HG03457 (cell line): Measurements from ENCODE around the gene TFDP1.

Experiments used
- ATAC-seq: cut with Tn5 transposase; IDR thresholded peaks from one replicate; pipeline ENCODE4 v1.9.1; 2021; ENCODE audit warnings: moderate number of reproducible peaks; ENCODE audit not compliant: unreplicated experiment

TFDP1 gene

DNA sequence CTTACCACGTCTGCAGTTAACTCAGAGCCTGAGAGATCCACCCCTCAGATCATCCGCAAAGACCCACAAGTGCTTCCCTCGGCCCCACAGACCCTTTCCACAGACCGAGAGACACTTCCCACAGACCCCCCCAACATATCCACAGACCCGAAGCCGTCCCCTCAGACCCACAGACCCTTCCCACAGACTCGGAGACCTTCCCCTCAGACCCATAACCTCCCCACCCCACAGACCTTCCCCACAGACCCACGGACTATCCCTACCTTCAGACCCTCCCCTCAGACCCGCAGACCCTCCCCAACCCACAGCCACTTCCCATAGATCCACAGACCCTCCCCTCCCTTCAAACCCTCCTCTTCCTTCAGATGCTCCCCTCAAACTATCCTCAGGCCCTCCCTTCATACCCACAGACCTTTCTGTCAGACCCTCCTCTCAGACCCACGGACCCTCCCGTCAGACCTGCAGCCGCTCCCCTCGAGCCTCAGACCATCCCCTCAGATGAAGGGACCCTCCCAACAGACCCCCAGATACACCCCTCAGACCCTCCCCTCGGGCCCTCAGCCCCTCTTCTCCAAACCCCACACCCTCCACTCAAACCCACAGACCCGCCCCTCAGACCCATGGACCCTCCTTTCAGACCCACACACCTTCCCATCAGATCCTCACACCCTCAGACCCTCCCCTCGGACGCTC, 20.1 kb upstream of the TFDP1 start:
- ATAC-seq: no peak

GRCh38 chr13:113565526-113566226, 18.9 kb upstream of the TFDP1 start:
- ATAC-seq: no peak

- ATAC-seq: no peak
Observed at GRCh38 chr13:113566227-113566561, 18.4 kb upstream of the TFDP1 start.

- no peak for ATAC-seq
Observed at GRCh38 chr13:113567681-113568080, 16.9 kb upstream of the TFDP1 start.

- ATAC-seq: no peak
Observed at GRCh38 chr13:113573065-113573464, 11.5 kb upstream of the TFDP1 start.

GRCh38 chr13:113576597-113576996, 8.0 kb upstream of the TFDP1 start:
- no peak for ATAC-seq

DNA sequence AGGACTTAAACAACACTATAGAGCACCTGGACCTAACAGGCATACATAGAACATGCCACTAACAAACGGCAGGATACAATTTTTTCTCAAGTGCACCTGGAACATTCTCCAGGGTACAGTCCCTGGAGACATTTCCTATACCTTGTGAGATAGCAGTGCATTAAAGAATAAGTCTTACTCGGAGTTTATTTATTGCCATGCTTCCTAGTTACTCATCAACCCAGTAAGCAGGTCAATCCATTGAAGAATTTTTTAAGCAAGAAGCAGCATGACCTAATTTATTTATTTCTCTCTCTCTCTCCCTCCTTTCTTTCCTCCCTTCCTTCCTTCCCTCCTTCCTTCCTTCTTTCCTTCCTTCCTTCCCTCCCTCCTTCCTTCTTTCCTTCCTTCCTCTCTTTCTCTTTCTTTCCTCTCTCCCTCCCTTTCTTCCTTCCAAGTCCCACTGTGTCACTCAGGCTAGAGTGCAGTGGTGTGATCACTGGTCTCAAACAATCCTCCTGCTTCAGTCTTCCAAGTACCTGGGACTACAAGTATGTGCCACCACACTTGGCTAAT, 6.6 kb upstream of the TFDP1 start:
- no peak for ATAC-seq

DNA sequence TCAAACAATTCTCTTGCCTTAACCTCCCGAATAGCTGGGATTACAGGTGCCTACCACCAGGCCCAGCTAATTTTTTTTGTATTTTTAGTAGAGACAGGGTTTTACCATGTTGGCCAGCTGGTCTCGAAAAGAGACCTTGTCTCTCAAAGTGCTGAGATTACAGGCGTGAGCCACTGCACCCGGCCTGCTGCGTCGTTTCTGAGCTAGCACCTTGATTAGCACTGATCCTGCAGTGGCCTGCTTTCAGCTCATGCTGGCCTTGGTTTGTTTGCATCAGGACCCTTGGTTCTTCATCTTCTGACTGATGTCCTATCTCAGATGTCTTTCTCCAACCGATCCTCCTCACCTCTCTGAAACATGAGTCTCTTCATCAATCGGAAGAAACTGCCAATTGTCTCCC, 4.9 kb upstream of the TFDP1 start:
- ATAC-seq: no peak

- no peak for ATAC-seq
Observed at GRCh38 chr13:113581871-113582270, 2.7 kb upstream of the TFDP1 start.

GRCh38 chr13:113582841-113583631, 1.5 kb upstream of the TFDP1 start:
- ATAC-seq: no peak

GRCh38 chr13:113584870-113585671, 518 bp downstream of the TFDP1 start:
- ATAC-seq: peak; percentile 36

DNA sequence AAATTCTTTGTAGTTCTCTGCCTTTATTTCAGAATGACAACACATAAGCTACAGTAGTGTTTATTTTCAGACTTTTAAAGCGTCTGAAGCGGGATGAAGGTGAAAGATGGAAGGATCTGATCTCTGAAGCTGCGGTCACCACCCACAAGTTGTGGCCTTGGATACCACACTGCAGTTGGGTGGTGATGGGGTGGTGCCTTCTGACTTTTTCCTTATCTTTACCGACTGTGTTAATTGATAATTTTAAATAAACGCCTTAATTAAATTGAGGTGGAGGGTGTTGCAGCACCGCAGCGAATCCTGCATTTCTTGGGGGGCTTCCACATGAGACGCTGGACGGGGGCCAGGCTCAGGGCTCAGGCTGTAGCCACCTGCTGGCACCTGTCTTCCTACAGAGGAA, 1.3 kb downstream of the TFDP1 start:
- no peak for ATAC-seq

- ATAC-seq: no peak
Observed at GRCh38 chr13:113586661-113587479, 2.3 kb downstream of the TFDP1 start.

DNA sequence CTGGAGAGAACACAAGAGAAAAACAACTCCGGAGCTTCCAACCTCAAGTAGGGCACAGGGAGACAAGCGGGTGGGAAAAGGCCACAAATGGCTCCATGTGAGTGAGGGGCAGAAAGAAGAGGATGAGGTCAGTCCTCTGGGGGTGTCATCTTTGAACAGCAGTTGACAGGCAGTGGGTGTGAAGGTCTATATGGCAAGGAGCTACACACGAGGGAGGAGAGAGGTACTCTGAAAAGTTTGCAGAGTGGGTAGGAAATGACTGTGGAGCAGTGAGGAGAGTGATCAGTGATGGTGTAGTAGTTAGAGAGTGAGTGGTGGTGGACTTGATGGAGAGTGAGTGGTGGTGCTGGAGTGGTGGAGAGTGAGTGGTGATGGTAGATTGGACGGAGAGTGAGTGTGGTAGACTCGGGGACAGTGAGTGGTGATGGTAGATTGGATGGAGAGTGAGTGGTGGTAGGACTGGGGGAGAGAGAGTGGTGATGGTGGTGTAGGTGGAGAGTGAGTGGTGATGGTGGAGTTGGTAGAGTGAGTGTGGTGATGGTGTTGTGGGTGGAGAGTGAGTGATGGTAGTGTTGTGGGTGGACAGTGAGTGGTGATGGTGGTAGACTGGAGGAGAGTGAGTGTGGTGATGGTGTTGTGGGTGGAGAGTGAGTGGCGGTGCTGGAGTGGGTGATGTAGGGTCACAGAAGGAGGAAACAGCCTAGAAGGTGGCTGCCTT, 4.0 kb downstream of the TFDP1 start:
- no peak for ATAC-seq

- no peak for ATAC-seq
Observed at GRCh38 chr13:113589251-113589960, 4.9 kb downstream of the TFDP1 start.

- no peak for ATAC-seq
Observed at GRCh38 chr13:113589961-113590339, 5.4 kb downstream of the TFDP1 start.

DNA sequence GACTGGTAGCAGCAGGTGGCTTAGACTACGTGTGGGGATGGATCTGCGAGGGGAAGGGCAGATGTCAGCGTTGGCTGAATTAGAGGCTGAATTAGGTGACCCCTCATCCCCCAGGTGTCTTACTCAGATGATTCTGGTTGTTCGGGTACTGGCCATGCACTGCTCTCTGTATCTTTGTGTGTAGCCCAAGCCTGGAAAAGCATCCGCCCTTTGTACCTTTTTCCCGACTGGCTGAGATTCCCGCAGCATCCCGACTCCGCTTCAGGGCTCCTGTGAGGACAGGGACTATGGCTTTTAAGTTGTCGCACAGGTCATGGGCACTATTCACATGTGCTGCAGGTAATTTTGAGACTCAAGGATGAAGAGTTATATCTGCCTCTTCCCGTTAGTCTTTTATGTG, 7.2 kb downstream of the TFDP1 start:
- no peak for ATAC-seq

- ATAC-seq: no peak
Observed at GRCh38 chr13:113592571-113592970, 8.0 kb downstream of the TFDP1 start.
